H1 (cell line): ENCODE measurements around the gene PDE8A. TPM values are rescaled to one million over a fixed set of nuclear protein-coding genes. Genes with fewer than 3 reads are reported as not detected.

Experiments used
- CTCF ChIA-PET: fragments of 300-600 bp; sonication (Branson Sonifier 250); formaldehyde crosslinking; loops from one replicate; lab custom pipeline; 2021; ENCODE audit not compliant: partially characterized antibody; lab: Charles Lee
- POLR2A ChIA-PET: fragments of 300-600 bp; sonication (Branson Sonifier 250); formaldehyde crosslinking; loops from one replicate; lab custom pipeline; 2021; ENCODE audit warnings: inconsistent platforms; ENCODE audit not compliant: partially characterized antibody; lab: Charles Lee
- DNase-seq, 2 experiments: peaks; one replicate each; pipeline versions ENCODE4 v3.0.0 to v3.0.0-alpha.2; 2010 to 2022; ENCODE audit warnings: low spot score in 2 of 2, low read depth in 1 of 2, mixed read lengths in 1 of 2
- FAIRE-seq: peaks from 2 replicates; lab custom pipeline; 2011; peaks lifted over from hg19 to GRCh38; lab: Jason Lieb, UNC
- H2AFZ ChIP-seq: 2 replicates; pipeline ENCODE4 v1.8.1; 2012; ENCODE audit warnings: low read length, inconsistent platforms
- H2AK5ac ChIP-seq: 2 replicates; pipeline ENCODE4 v1.6.1; 2013; ENCODE audit warnings: low read depth, low read length
- H2BK120ac ChIP-seq: replicated peaks from 2 replicates; pipeline ENCODE3; 2013; ENCODE audit warnings: low read depth, low read length, inconsistent platforms
- H2BK12ac ChIP-seq: 2 replicates; pipeline ENCODE4 v1.6.1; 2013; ENCODE audit warnings: low read depth, low read length
- H2BK15ac ChIP-seq: 2 replicates; pipeline ENCODE4 v1.6.1; 2013; ENCODE audit warnings: low read length
- H2BK20ac ChIP-seq: 2 replicates; pipeline ENCODE4 v1.6.1; 2013; ENCODE audit warnings: low read length
- H2BK5ac ChIP-seq: 2 replicates; pipeline ENCODE4 v1.6.1; 2013; ENCODE audit warnings: low read depth, low read length
- H3K14ac ChIP-seq: 2 replicates; pipeline ENCODE4 v1.6.1; 2013; ENCODE audit warnings: inconsistent platforms; ENCODE audit not compliant: insufficient read length
- H3K18ac ChIP-seq: 2 replicates; pipeline ENCODE4 v1.6.1; 2013; ENCODE audit warnings: low read length; ENCODE audit errors: extremely low read depth
- H3K23ac ChIP-seq: 2 replicates; pipeline ENCODE4 v1.6.1; 2013; ENCODE audit warnings: inconsistent platforms; ENCODE audit not compliant: insufficient read length
- H3K23me2 ChIP-seq: 2 replicates; pipeline ENCODE4 v1.6.1; 2013; ENCODE audit warnings: low read depth, low read length
- H3K27ac ChIP-seq: 2 replicates; pipeline ENCODE4 v1.6.1; 2011; ENCODE audit warnings: low read depth, low read length, inconsistent platforms
- H3K27me3 ChIP-seq, 4 experiments: replicated peaks in 1 of 4; 1 replicate in 1 of 4; 2 replicates in 3 of 4; pipeline versions ENCODE4 v1.6.1 to v1.8.1; 2011 to 2013; ENCODE audit warnings: low read length in 3 of 4, mild to moderate bottlenecking in 3 of 4, inconsistent platforms in 2 of 4, mixed read lengths in 2 of 4, moderate library complexity in 1 of 4; ENCODE audit not compliant: control insufficient read depth in 3 of 4, insufficient read depth in 3 of 4; ENCODE audit errors: extremely low read depth in 1 of 4
- H3K36me3 ChIP-seq, 4 experiments: 2 replicates each; pipeline versions ENCODE4 v1.6.1 to v1.8.1; 2011 to 2013; ENCODE audit warnings: mild to moderate bottlenecking in 4 of 4, low read length in 3 of 4, moderate library complexity in 2 of 4, control low read depth in 1 of 4, inconsistent platforms in 1 of 4; ENCODE audit not compliant: insufficient read depth in 4 of 4, control insufficient read depth in 2 of 4
- H3K4ac ChIP-seq: replicated peaks from 2 replicates; pipeline ENCODE3; 2013; ENCODE audit warnings: low read length, low read depth, mixed read lengths, inconsistent platforms; ENCODE audit not compliant: insufficient read length
- H3K4me1 ChIP-seq, 4 experiments: replicated peaks in 1 of 4; 1 replicate in 1 of 4; 2 replicates in 3 of 4; pipeline versions ENCODE4 v1.6.1 to v1.8.1; 2011 to 2013; ENCODE audit warnings: low read length in 3 of 4, inconsistent platforms in 2 of 4, mixed read lengths in 1 of 4; ENCODE audit not compliant: insufficient read depth in 4 of 4, control insufficient read depth in 3 of 4
- H3K4me2 ChIP-seq, 2 experiments: 2 replicates each; pipeline versions ENCODE4 v1.6.1 to v1.8.1; 2011 to 2013; ENCODE audit warnings: low read depth in 2 of 2, low read length in 2 of 2, control low read depth in 1 of 2, inconsistent platforms in 1 of 2, mild to moderate bottlenecking in 1 of 2; ENCODE audit not compliant: insufficient read depth in 1 of 2
- H3K4me3 ChIP-seq, 4 experiments: fragments of 200-600, 300-600 bp in 1 of 4; sonication (generic), shearing (Covaris generic), sonication (Bioruptor Twin) in 1 of 4; 2 replicates each; pipeline versions ENCODE4 v1.5.1 to v1.8.1; 2011 to 2016; ENCODE audit warnings: low read length in 4 of 4, low read depth in 3 of 4, control low read depth in 2 of 4, inconsistent platforms in 2 of 4, mild to moderate bottlenecking in 2 of 4, mixed read lengths in 1 of 4, moderate library complexity in 1 of 4; ENCODE audit not compliant: insufficient read depth in 2 of 4; ENCODE audit errors: extremely low read depth in 1 of 4
- H3K56ac ChIP-seq: replicated peaks from 2 replicates; pipeline ENCODE3; 2013; ENCODE audit warnings: low read depth, mild to moderate bottlenecking, mixed read lengths, low read length, inconsistent platforms; ENCODE audit not compliant: insufficient read length
- H3K79me1 ChIP-seq: 2 replicates; pipeline ENCODE4 v1.6.1; 2013; ENCODE audit warnings: low read depth, low read length, control low read depth
- H3K79me2 ChIP-seq, 2 experiments: 2 replicates each; pipeline versions ENCODE4 v1.6.1 to v1.8.1; 2012 to 2013; ENCODE audit warnings: low read length in 2 of 2, mild to moderate bottlenecking in 2 of 2, inconsistent platforms in 1 of 2; ENCODE audit not compliant: insufficient read depth in 2 of 2, control insufficient read depth in 1 of 2
- H3K9ac ChIP-seq, 4 experiments: replicated peaks in 1 of 4; 1 replicate in 1 of 4; 2 replicates in 3 of 4; pipeline versions ENCODE4 v1.6.1 to v1.8.1; 2011 to 2013; ENCODE audit warnings: low read depth in 3 of 4, low read length in 3 of 4, control low read depth in 2 of 4, mild to moderate bottlenecking in 2 of 4, moderate library complexity in 2 of 4, inconsistent platforms in 1 of 4; ENCODE audit errors: extremely low read depth in 1 of 4
- H3K9me3 ChIP-seq, 2 experiments: 2 replicates each; pipeline versions ENCODE4 v1.6.1 to v1.8.1; 2012 to 2013; ENCODE audit warnings: mild to moderate bottlenecking in 2 of 2, moderate library complexity in 2 of 2, control low read depth in 1 of 2, inconsistent platforms in 1 of 2, low read depth in 1 of 2, low read length in 1 of 2, mixed read lengths in 1 of 2; ENCODE audit not compliant: insufficient read depth in 2 of 2
- H4K20me1 ChIP-seq, 2 experiments: replicated peaks in 1 of 2; 2 replicates each; pipeline versions ENCODE3 to v1.8.1; 2011 to 2013; ENCODE audit warnings: inconsistent platforms in 2 of 2, low read length in 2 of 2, mild to moderate bottlenecking in 1 of 2; ENCODE audit not compliant: insufficient read depth in 2 of 2, control insufficient read depth in 1 of 2
- H4K5ac ChIP-seq: 2 replicates; pipeline ENCODE4 v1.6.1; 2013; ENCODE audit warnings: low read length, low read depth, mixed read lengths, inconsistent platforms; ENCODE audit not compliant: insufficient read length
- H4K8ac ChIP-seq: 2 replicates; pipeline ENCODE4 v1.8.0; 2013; ENCODE audit warnings: mild to moderate bottlenecking, moderate library complexity, low read length, inconsistent platforms; ENCODE audit not compliant: insufficient read depth; ENCODE audit errors: extremely low read depth
- H4K91ac ChIP-seq: replicated peaks from 2 replicates; pipeline ENCODE3; 2013; ENCODE audit warnings: low read length, mixed read lengths, inconsistent platforms; ENCODE audit not compliant: insufficient read length
- BRCA1 ChIP-seq: IDR thresholded peaks from 2 replicates; pipeline ENCODE4 v1.6.1; 2012; ENCODE audit warnings: low read depth, low read length, improper control_type of control experiment
- CHD1 ChIP-seq: IDR thresholded peaks from 2 replicates; pipeline ENCODE4 v1.6.1; 2012; ENCODE audit warnings: low read depth, low read length, improper control_type of control experiment
- CTBP2 ChIP-seq: IDR thresholded peaks from 2 replicates; pipeline ENCODE4 v1.7.0; 2011; ENCODE audit warnings: borderline replicate concordance, mild to moderate bottlenecking, moderate library complexity, mixed read lengths, low read length; ENCODE audit not compliant: insufficient read depth, insufficient read length
- FOSL1 ChIP-seq: IDR thresholded peaks from 2 replicates; pipeline ENCODE4 v1.6.1; 2011; ENCODE audit warnings: mild to moderate bottlenecking, low read depth, low read length, moderate library complexity; ENCODE audit not compliant: insufficient read depth
- HDAC6 ChIP-seq: IDR thresholded peaks from one replicate; pipeline ENCODE4 v1.7.1; 2012; ENCODE audit warnings: low read depth, mild to moderate bottlenecking, inconsistent platforms, low read length, moderate library complexity
- KDM5A ChIP-seq: fragments of 200-600 bp; IDR thresholded peaks from 2 replicates; pipeline ENCODE4 v1.7.1; 2012; ENCODE audit warnings: mild to moderate bottlenecking, low read length, inconsistent platforms, mixed read lengths
- POLR2AphosphoS5 ChIP-seq: IDR thresholded peaks from 2 replicates; pipeline ENCODE4 v1.6.1; 2011; ENCODE audit warnings: low read depth, low read length
- SIRT6 ChIP-seq: IDR thresholded peaks from one replicate; pipeline ENCODE4 v1.7.1; 2012; ENCODE audit warnings: low read length, inconsistent platforms
- SP1 ChIP-seq: IDR thresholded peaks from 2 replicates; pipeline ENCODE4 v1.6.1; 2011; ENCODE audit warnings: low read depth, low read length
- TAF7 ChIP-seq: optimal IDR thresholded peaks from 2 replicates; pipeline ENCODE3; 2011; ENCODE audit warnings: low read depth, mild to moderate bottlenecking, inconsistent platforms, low read length, moderate library complexity, borderline replicate concordance
- USF2 ChIP-seq: IDR thresholded peaks from 2 replicates; pipeline ENCODE4 v1.6.1; 2011; ENCODE audit warnings: low read length, improper control_type of control experiment
- YY1 ChIP-seq: IDR thresholded peaks from 2 replicates; pipeline ENCODE4 v1.6.1; 2011; ENCODE audit warnings: low read depth, mild to moderate bottlenecking, low read length
- ZNF274 ChIP-seq: IDR thresholded peaks from 2 replicates; pipeline ENCODE4 v1.7.0; 2012; ENCODE audit warnings: low read length, borderline replicate concordance; ENCODE audit errors: extremely low read depth
- WGBS, 2 experiments: shearing (Covaris generic) in 1 of 2; methylation state at CpG; one replicate each; pipeline versions ENCODE4 v1.1.6 to v1.1.7; 2013 to 2015; ENCODE audit warnings: low lambda C conversion rate in 2 of 2, mixed read lengths in 2 of 2, inconsistent platforms in 1 of 2, low coverage in 1 of 2, missing lambda C conversion rate in 1 of 2; ENCODE audit not compliant: insufficient replicate concordance in 2 of 2, insufficient coverage in 1 of 2, insufficient read length in 1 of 2; ENCODE audit errors: extremely low coverage in 1 of 2, missing lambda C conversion rate in 1 of 2; 5-methylcytosine and 5-hydroxymethylcytosine counted together
- polyA plus RNA-seq, 7 experiments: library from polyadenylated mRNA; depleted of rRNA in 3 of 7; stranded (reverse) in 5 of 7; unstranded in 2 of 7; fragments of >200 nt in 5 of 7; fragments of 200-250 nt in 2 of 7; gene quantifications; 1 replicate in 5 of 7; 2 replicates in 1 of 7; 4 replicates in 1 of 7; pipeline versions ENCODE4 v1.2.1 to v1.2.3, GENCODE V29; 2011 to 2013; ENCODE audit warnings: missing spikeins in 2 of 7, mixed read lengths in 2 of 7
- total RNA-seq: library from RNA; stranded (reverse); fragmentation: NEBNext Ultra II Directional; extraction: Animal tissue kit (Norgen Biotek cat#: 25700); gene quantifications from 2 replicates; pipeline ENCODE4 v1.2.1, GENCODE V29; 2021

The PDE8A gene
- total and polyA plus RNA-seq, 2 of the 8 experiments (the other 6 are each of a cell fraction or from before 2014, with no cell fraction given), result 6.9 to 7.8 TPM

GRCh38 chr15:84944311-84944710 is 37.3 kb upstream of the PDE8A start:
- no peak for DNase-seq
- no peak overlapping the region for H2BK15ac ChIP-seq
- H3K56ac ChIP-seq, result no peak overlapping the region
- H3K4me1 ChIP-seq, result no peaks in the 10 kb centered on the region
- no peak overlapping the region for H3K18ac ChIP-seq
- H3K79me2 ChIP-seq, result no peaks in the 10 kb centered on the region
- H3K23ac ChIP-seq, result no peak overlapping the region
- H3K27me3 ChIP-seq, result no peaks in the 10 kb centered on the region
- no peak overlapping the region for H3K9ac ChIP-seq
- H2BK120ac ChIP-seq, result no peak overlapping the region
- no peak overlapping the region for H3K4me2 ChIP-seq
- 0 out of 2 replicates have a peak, but pooled peaks cover 2% of the 10 kb centered on the region for H3K23me2 ChIP-seq
- H2AFZ ChIP-seq, result no peak overlapping the region
- no peaks in the 10 kb centered on the region for H4K20me1 ChIP-seq
- no peak overlapping the region for H4K5ac ChIP-seq
- H2BK20ac ChIP-seq, result no peak overlapping the region
- ChIA-PET CTCF (interaction anchor here (0.6 to 2.3 kb wide), 6 partner anchors 8 to 82 kb away, joined by 3 to 11 read pairs (median 4); no protein-coding TSS in a partner anchor), POLR2A (interaction anchor here (1.3 kb wide), 1 partner anchor 37 kb away, joined by 4 read pairs; the partner anchor contains the start of gene PDE8A)
- no peak for FAIRE-seq
- H3K36me3 ChIP-seq, result no peaks in the 10 kb centered on the region
- no peak overlapping the region for H3K14ac ChIP-seq
- no peak overlapping the region for H2BK5ac ChIP-seq
- H3K4me3 ChIP-seq, result no peak overlapping the region
- H4K8ac ChIP-seq, result no peak overlapping the region
- 93% methylated on average over 10 of the region's 10 CpGs; no CpG with 5 or more reads in 1 of the 2 experiments for WGBS, 2 experiments
- H2BK12ac ChIP-seq, result no peak overlapping the region
- no peak overlapping the region for H2AK5ac ChIP-seq
- no peak overlapping the region for H4K91ac ChIP-seq
- no peak overlapping the region for H3K4ac ChIP-seq
- no peaks in the 10 kb centered on the region for H3K79me1 ChIP-seq
- no peak overlapping the region for H3K27ac ChIP-seq
- H3K9me3 ChIP-seq, result no peaks in the 10 kb centered on the region
- no peak for TF ChIP-seq FOSL1
- TF ChIP-seq ZNF274, result no peak
- no peak for TF ChIP-seq YY1
- TF ChIP-seq BRCA1, result no peak
- no peak for TF ChIP-seq CHD1
- no peak for TF ChIP-seq KDM5A
- no peak for TF ChIP-seq POLR2AphosphoS5
- no peak for TF ChIP-seq SP1
- TF ChIP-seq HDAC6, result no peak
- no peak for TF ChIP-seq CTBP2
- no peak for TF ChIP-seq TAF7
- TF ChIP-seq USF2, result no peak
- no peak for TF ChIP-seq SIRT6
